ENCODE data around the gene IQGAP2.

GRCh38 chr5:76657683-76658311 lies 254.7 kb downstream of the IQGAP2 start:
- TF ChIP-seq POLR2AphosphoS5 (IDR thresholded peaks at IDR 0.05; ENCODE audit: low read depth, low read length) (no peak), CTCF (IDR thresholded peaks at IDR 0.05) (no peak)
